GM12873 (cell line): Measurements from ENCODE around the gene EMSY.

ENCODE experiments used
- TF ChIP-seq, protein P1 (sequence below): IDR thresholded peaks from 2 replicates; pipeline ENCODE4 v1.5.1; 2012; ENCODE audit warnings: low read depth, mild to moderate bottlenecking, moderate library complexity, low read length, control low read depth; ENCODE audit not compliant: insufficient read depth; ENCODE audit errors: missing control alignments

EMSY gene

DNA sequence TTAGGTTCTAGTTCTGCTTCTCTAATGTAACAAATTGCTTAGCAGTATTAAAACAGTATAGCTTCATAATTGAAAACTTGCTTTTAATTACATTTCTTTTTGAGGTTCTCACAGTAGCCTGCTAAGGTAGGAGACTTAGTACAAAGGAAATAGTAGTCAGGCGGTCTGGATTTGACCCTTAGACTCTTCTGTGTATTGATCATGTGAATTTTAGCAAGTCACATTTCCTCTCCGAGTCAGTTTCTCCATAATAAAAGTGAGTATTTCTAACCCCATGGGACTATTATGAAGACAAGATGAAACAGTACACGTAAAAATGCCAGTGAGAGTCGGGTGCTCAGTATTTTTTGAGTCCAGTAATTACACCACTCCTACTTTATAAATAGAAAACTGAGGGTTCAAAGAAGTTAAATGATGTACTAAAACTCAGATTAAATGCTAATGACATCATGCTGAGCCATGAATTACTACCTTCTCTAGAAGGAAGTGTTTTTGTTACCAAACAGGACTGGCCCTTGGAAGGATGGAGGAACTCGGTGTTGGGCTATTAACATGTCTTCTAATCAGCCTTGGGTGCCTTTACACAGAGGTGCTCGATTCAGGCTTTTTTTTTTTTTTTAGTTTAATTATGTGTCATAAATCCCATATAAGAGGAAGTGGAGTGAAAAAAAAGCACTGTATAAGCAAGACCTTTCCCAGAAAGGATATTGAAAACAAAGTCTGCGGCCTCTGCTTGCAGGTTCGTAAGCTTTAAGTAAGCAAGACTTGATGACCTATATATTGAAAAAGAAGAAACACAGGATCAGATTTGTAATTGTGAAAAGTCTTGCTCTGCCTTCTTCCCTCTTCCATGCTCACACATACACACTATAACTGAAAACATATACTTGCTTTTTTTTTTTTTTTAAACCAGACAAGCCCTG is 109.0 kb downstream of the EMSY start:
- TF ChIP-seq, protein P1, sequence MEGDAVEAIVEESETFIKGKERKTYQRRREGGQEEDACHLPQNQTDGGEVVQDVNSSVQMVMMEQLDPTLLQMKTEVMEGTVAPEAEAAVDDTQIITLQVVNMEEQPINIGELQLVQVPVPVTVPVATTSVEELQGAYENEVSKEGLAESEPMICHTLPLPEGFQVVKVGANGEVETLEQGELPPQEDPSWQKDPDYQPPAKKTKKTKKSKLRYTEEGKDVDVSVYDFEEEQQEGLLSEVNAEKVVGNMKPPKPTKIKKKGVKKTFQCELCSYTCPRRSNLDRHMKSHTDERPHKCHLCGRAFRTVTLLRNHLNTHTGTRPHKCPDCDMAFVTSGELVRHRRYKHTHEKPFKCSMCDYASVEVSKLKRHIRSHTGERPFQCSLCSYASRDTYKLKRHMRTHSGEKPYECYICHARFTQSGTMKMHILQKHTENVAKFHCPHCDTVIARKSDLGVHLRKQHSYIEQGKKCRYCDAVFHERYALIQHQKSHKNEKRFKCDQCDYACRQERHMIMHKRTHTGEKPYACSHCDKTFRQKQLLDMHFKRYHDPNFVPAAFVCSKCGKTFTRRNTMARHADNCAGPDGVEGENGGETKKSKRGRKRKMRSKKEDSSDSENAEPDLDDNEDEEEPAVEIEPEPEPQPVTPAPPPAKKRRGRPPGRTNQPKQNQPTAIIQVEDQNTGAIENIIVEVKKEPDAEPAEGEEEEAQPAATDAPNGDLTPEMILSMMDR, result no peak

DNA sequence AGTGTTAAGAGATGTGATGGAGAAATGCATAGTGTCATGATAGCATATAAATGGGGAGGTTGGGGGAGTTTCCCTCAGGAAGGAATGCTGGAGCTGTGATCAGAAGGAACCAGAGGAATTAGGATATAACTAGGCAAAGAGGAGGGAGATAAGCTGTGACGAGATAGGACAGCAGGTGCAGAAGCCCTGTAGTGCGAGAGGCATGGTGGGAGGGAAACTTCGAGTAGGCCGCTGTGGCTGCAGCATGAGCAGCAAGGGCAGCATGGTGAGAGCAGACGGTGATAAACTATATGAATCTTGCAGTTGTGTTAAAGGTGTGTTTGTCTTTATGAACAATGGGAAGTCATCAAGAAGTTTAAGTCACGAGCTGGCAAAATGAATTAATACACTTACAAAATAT is 109.9 kb downstream of the EMSY start:
- TF ChIP-seq, protein P1, result no peak

DNA sequence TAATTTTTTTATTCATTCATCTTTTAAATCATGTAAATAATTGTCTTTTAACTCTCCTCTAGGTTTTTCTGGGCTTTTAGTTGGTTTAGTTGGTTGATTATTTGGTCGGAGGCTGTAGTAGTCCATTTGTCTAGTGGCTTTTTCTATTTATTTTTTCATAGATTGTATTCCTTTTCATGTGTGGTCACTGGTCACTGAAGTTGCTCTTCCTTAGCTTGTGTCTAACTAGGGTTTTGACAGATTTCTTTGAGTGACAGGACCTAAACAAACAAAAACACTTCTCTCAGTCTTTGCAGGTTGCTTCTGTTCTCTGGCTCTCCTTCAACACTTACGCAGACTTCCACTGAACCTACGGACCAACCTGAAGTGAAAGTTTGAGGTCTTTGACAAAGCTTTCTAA is 112.6 kb downstream of the EMSY start:
- TF ChIP-seq, protein P1, result no peak

DNA sequence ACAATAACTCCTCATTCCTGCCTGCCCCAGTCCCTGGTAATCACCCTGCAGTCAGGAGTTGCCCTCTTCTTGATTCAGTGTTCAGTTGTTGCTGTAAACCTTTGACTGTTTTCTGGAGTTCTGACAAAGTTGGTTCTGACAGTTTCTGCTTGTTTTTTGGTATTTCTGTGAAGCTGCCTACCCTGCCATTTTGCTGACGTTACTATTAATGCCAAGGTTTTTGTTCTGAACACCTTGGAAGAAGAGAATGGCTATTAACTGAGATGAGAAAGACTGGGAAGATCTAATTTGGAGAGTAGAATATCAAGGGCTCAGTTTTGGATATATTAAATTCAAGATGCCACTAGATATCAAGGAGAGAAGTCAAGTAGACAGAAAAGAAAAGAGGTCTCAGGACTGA is 113.7 kb downstream of the EMSY start:
- TF ChIP-seq, protein P1, result no peak

DNA sequence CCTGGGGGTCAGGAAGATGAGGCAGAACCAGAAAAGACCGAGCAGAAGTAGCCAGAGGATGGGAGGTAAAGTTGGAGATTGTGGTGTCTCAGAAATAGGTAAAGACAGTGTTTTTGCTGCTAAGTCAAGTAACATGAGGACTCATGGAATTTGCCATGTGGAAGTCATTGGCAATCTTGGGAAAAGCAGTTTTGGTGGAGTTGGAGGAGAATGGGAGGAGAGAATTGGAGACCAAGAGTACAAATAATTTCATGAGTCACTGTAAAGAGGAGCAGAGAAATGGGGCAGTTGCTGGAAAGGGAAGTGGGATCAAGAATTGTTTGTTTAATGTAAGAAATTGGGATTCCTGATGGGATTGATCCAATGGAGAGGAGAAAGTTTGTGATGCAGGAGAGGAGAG is 114.1 kb downstream of the EMSY start:
- TF ChIP-seq, protein P1, result no peak

DNA sequence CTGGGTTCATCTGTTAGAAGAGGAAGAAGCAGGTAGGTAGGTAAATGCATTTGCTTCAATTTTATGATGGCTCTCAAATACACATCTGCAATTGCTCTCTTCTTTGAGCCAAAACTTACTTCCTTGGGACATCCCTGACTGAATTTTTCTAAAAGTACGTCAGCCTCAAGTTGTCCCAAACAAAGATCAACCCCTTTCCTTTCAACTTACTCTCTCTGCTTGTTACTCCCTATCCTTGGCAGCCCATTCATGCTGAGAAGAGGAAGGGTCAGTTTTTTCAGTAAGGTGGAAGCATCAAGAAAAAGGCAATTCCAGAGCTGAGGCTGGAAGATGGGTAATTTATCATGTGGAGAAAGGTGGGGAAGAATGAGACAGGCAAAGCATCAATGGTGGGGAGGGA is 114.5 kb downstream of the EMSY start:
- TF ChIP-seq, protein P1, result no peak

DNA sequence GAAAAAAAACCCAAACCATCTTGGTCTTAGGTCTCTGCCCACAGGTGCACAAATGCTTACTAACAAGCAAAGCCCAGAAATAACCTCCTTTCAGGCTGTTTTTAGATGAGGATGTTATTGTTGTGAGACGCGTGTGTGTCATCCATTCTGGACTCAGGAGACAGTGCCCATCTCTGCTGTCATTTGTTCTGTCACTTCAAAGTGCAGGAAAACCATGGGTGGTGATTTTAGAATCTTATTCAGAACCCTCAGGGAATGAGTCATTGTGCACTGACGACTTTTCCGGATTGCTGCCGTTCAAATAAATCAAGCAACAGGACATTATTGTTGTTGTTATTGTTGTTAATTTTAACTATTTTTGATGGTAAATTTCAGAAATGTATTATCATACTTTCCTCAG is 115.4 kb downstream of the EMSY start:
- TF ChIP-seq, protein P1, result no peak
